ENCODE results near the gene VPS13D.

Gene VPS13D

DNA sequence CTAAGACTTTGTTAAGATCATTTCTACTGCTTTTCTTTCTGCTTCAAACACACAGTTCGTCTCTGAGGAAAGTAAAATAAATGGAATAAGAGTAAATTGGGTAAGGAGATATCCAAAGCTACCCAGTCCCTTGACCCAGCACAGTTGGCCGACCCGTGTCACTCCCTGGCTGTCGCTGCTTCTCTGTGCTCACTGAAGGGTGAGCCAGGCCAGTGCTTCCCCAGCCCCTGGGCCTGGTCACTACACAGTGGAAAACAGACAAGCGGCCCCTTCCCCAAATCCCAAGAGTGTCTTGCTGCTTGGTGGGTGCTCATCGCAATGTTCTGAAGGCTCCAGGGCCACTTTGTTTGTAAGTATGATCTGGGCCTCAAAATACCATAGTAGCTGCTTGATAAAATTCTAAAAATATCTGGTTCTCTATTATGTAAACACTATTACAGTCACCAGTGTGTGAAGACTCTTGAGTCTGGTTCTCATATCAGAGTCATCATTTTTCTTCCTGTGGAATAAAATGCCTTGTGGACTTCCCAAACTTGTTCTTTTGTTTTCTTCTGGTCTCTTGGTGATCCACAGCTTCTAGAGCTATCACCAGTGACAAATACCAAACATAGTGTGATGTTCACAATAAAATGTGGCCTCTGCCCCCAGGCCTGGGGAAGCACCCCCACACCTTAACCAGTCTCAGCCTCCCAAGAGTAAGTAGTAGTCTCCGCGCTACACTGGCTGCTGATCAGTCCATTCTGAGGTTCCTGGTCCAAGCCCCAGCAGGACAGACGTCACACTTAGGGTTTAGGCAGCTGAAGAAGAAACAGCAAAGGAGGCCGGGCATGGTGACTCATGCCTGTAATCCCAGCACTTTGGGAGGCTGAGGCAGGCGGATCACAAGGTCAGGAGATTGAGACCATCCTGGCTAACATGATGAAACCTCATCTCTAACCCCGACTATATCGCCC lies 282.0 kb downstream of the VPS13D start:
- Histone ChIP-seq H3K27ac (ENCODE audit: poor library complexity, severe bottlenecking) (no peak overlapping the region), H3K4me1 (ENCODE audit: insufficient read depth, poor library complexity, severe bottlenecking) (no peaks in the 10 kb centered on the region), H3K27me3 (ENCODE audit: insufficient read depth, poor library complexity, severe bottlenecking) (no peaks in the 10 kb centered on the region), H3K36me3 (ENCODE audit: low read depth) (peaks cover 10% of the 10 kb centered on the region), H3K4me3 (ENCODE audit: severe bottlenecking) (no peak overlapping the region), H3K9me3 (ENCODE audit: severe bottlenecking) (peaks cover 2% of the 10 kb centered on the region)
- DNase-seq (ENCODE audit: low spot score), result no peak
- ATAC-seq (ENCODE audit: low read depth), result no peak; the same call in 2 of the 3 replicates
- TF ChIP-seq, protein P1, sequence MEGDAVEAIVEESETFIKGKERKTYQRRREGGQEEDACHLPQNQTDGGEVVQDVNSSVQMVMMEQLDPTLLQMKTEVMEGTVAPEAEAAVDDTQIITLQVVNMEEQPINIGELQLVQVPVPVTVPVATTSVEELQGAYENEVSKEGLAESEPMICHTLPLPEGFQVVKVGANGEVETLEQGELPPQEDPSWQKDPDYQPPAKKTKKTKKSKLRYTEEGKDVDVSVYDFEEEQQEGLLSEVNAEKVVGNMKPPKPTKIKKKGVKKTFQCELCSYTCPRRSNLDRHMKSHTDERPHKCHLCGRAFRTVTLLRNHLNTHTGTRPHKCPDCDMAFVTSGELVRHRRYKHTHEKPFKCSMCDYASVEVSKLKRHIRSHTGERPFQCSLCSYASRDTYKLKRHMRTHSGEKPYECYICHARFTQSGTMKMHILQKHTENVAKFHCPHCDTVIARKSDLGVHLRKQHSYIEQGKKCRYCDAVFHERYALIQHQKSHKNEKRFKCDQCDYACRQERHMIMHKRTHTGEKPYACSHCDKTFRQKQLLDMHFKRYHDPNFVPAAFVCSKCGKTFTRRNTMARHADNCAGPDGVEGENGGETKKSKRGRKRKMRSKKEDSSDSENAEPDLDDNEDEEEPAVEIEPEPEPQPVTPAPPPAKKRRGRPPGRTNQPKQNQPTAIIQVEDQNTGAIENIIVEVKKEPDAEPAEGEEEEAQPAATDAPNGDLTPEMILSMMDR (IDR thresholded peaks at IDR 0.05; ENCODE audit: poor library complexity, severe bottlenecking), result no peak

GRCh38 chr1:12513181-12513580 lies 283.4 kb downstream of the VPS13D start:
- peaks cover 2% of the 10 kb centered on the region for H3K9me3 ChIP-seq (ENCODE audit: severe bottlenecking)
- TF ChIP-seq, protein P1 (IDR thresholded peaks at IDR 0.05; ENCODE audit: poor library complexity, severe bottlenecking), result no peak
- no peaks in the 10 kb centered on the region for H3K27me3 ChIP-seq (ENCODE audit: insufficient read depth, poor library complexity, severe bottlenecking)
- no peak for DNase-seq (ENCODE audit: low spot score)
- H3K36me3 ChIP-seq (ENCODE audit: low read depth), result no peaks in the 10 kb centered on the region
- ATAC-seq (ENCODE audit: low read depth), result no peak
- no peaks in the 10 kb centered on the region for H3K4me1 ChIP-seq (ENCODE audit: insufficient read depth, poor library complexity, severe bottlenecking)
- no peak overlapping the region for H3K4me3 ChIP-seq (ENCODE audit: severe bottlenecking)
- H3K27ac ChIP-seq (ENCODE audit: poor library complexity, severe bottlenecking), result no peak overlapping the region

DNA sequence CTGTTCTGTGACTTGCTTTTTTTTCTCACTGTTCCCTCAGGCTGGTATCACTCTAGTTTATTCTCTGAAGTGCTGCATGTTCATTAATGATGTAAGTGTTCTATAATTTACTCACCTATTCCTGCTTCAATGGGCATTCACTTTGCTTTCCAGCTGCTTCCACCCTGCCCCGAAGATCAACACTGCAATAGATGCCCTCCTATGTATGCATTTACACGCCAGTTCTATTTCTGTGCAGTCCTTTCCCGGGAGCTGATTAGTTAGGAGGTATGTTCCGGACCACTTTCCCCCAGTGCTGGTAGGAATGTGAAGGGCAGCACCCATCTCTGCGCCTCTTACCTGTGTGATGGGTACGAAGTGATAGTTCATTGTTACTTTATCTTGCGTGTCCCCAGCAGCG lies 284.8 kb downstream of the VPS13D start:
- DNase-seq (ENCODE audit: low spot score) (no peak), ATAC-seq (ENCODE audit: low read depth) (no peak)
- no peak overlapping the region for H3K27ac ChIP-seq (ENCODE audit: poor library complexity, severe bottlenecking)
- H3K27me3 ChIP-seq (ENCODE audit: insufficient read depth, poor library complexity, severe bottlenecking), result no peaks in the 10 kb centered on the region
- H3K4me1 ChIP-seq (ENCODE audit: insufficient read depth, poor library complexity, severe bottlenecking), result no peaks in the 10 kb centered on the region
- TF ChIP-seq, protein P1 (IDR thresholded peaks at IDR 0.05; ENCODE audit: poor library complexity, severe bottlenecking), result no peak
- H3K9me3 ChIP-seq (ENCODE audit: severe bottlenecking), result peaks cover 2% of the 10 kb centered on the region
- no peaks in the 10 kb centered on the region for H3K36me3 ChIP-seq (ENCODE audit: low read depth)
- no peak overlapping the region for H3K4me3 ChIP-seq (ENCODE audit: severe bottlenecking)

DNA sequence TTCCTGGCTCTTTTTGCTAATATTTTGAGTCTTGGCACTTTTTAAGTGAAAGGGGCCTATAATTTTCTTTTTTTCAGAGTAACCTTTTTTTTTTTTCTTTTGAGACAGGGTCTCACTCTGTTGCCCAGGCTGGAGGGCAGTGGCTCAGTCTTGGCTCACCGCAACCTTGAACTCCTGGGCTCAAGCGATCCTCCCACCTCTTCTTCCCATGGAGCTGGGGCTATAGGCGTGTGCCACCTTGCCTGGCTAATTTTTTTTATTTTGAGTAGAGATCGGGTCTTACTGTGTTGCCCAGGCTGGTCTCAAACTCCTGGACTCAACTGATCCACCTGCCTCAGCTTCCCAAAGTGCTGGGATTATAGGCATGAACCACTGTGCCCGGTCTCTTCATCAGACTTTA lies 285.4 kb downstream of the VPS13D start:
- Histone ChIP-seq H3K36me3 (ENCODE audit: low read depth) (no peaks in the 10 kb centered on the region), H3K27ac (ENCODE audit: poor library complexity, severe bottlenecking) (no peak overlapping the region), H3K9me3 (ENCODE audit: severe bottlenecking) (peaks cover 2% of the 10 kb centered on the region), H3K4me1 (ENCODE audit: insufficient read depth, poor library complexity, severe bottlenecking) (no peaks in the 10 kb centered on the region), H3K27me3 (ENCODE audit: insufficient read depth, poor library complexity, severe bottlenecking) (no peaks in the 10 kb centered on the region), H3K4me3 (ENCODE audit: severe bottlenecking) (no peak overlapping the region)
- DNase-seq (ENCODE audit: low spot score), result no peak
- TF ChIP-seq, protein P1 (IDR thresholded peaks at IDR 0.05; ENCODE audit: poor library complexity, severe bottlenecking), result no peak
- ATAC-seq (ENCODE audit: low read depth), result no peak

GRCh38 chr1:12516741-12517140 lies 286.9 kb downstream of the VPS13D start:
- Histone ChIP-seq H3K27me3 (ENCODE audit: insufficient read depth, poor library complexity, severe bottlenecking) (no peaks in the 10 kb centered on the region), H3K4me1 (ENCODE audit: insufficient read depth, poor library complexity, severe bottlenecking) (no peaks in the 10 kb centered on the region), H3K4me3 (ENCODE audit: severe bottlenecking) (no peak overlapping the region), H3K36me3 (ENCODE audit: low read depth) (no peaks in the 10 kb centered on the region), H3K27ac (ENCODE audit: poor library complexity, severe bottlenecking) (no peak overlapping the region), H3K9me3 (ENCODE audit: severe bottlenecking) (peaks cover 2% of the 10 kb centered on the region)
- ATAC-seq (ENCODE audit: low read depth), result no peak
- no peak for DNase-seq (ENCODE audit: low spot score)
- TF ChIP-seq, protein P1 (IDR thresholded peaks at IDR 0.05; ENCODE audit: poor library complexity, severe bottlenecking), result no peak
